SK-N-MC (cell line): ENCODE data around the gene CLIP4.

Experiments
- EZH2 ChIP-seq: fragments of 200-600 bp; sonication (generic); IDR thresholded peaks from one replicate; pipeline ENCODE4 v1.6.1; 2017; ENCODE audit warnings: antibody characterized with exemption
- FOXP2 ChIP-seq: optimal IDR thresholded peaks from 2 replicates; pipeline ENCODE3; 2011; ENCODE audit warnings: mild to moderate bottlenecking, moderate library complexity; ENCODE audit not compliant: insufficient read depth; ENCODE audit errors: extremely low read length, control extremely low read depth

- TF ChIP-seq EZH2 (no peak), FOXP2 (no peak)
Observed at GRCh38 chr2:29134933-29135332, 19.7 kb downstream of the CLIP4 start.
